HFF-Myc (cell line): ENCODE results near the gene MAPKBP1.

ENCODE experiments used
- DNase-seq: peaks from one replicate; pipeline ENCODE4 v3.0.0-alpha.2; 2011; ENCODE audit warnings: low read depth; ENCODE audit errors: extremely low read depth
- H3K4me3 ChIP-seq: replicated peaks from 2 replicates; pipeline ENCODE4 v1.5.1; 2011; ENCODE audit warnings: low read depth, mild to moderate bottlenecking, control low read depth, low read length
- TF ChIP-seq, protein P1 (sequence below): IDR thresholded peaks from 2 replicates; pipeline ENCODE4 v1.5.1; 2012; ENCODE audit warnings: mild to moderate bottlenecking, low read depth, low read length, control low read depth; ENCODE audit errors: missing control alignments

Gene MAPKBP1

DNA sequence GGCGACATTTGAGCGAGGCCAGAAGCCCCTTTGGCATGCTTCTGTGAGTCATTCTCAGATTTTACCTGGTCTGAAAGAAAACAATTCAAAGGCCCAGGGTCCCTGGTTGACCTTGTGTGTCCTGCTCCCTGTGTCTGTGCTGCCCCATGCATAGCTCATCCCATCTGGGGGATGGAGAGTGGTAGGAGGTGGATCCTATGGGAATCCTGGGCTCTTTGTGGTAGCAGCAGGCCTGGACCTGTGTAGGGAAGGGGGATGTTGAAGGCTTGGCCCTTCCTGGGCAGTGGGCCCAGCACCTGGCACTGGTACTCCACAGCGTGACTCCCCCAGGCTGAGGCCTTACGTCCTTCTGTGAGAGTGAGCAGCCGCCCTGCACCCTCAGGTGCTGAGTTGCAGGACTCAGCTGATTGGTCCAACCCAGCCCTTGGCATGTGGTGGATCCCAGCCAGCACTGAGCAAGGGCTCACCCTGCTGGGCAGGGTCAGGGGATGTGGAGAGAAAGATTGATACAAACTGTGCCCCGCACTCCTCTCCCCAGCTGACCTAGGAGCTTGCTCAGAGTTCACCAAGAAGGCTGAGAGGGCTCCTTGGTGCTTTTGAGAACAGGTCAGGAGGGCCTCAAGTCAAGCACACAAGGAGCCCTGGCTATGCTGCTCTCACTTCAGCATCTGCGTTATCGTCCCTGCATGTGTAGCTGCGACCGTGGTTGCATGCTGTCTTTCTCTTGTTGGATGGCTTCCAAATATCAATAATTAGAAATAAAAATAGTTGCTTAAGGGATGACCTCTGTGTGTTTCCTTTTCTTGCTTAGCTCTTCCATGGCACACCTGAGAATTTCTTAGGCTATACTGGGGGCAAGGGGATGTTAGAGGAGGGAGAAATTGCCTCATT is 32.3 kb downstream of the MAPKBP1 start:
- H3K4me3 ChIP-seq: no peak overlapping the region
- TF ChIP-seq, protein P1, sequence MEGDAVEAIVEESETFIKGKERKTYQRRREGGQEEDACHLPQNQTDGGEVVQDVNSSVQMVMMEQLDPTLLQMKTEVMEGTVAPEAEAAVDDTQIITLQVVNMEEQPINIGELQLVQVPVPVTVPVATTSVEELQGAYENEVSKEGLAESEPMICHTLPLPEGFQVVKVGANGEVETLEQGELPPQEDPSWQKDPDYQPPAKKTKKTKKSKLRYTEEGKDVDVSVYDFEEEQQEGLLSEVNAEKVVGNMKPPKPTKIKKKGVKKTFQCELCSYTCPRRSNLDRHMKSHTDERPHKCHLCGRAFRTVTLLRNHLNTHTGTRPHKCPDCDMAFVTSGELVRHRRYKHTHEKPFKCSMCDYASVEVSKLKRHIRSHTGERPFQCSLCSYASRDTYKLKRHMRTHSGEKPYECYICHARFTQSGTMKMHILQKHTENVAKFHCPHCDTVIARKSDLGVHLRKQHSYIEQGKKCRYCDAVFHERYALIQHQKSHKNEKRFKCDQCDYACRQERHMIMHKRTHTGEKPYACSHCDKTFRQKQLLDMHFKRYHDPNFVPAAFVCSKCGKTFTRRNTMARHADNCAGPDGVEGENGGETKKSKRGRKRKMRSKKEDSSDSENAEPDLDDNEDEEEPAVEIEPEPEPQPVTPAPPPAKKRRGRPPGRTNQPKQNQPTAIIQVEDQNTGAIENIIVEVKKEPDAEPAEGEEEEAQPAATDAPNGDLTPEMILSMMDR: no peak

DNA sequence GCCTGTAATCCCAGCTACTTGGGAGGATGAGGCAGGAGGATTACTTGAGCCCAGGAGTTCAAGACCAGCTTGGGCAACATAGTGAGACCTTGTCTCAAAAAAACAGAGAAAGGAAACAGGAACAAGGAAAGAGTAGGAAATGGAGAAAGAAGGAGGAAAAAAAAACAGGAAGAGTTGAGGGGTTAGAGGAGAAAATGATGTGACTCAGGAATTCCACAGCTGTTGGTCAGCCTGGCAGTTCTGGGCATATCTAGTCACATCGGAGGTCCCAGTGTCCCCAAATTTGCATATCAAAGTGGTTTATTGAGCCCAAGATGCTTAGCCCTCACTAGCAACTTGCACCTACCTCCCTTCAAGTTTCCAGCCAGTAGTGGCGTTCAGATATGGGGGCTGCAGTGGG is 34.8 kb downstream of the MAPKBP1 start:
- DNase-seq: no peak
- TF ChIP-seq, protein P1: no peak
- no peak overlapping the region for H3K4me3 ChIP-seq

More for the DNA sequence above, 32.3 kb downstream of the MAPKBP1 start:
- DNase-seq: no peak

DNA sequence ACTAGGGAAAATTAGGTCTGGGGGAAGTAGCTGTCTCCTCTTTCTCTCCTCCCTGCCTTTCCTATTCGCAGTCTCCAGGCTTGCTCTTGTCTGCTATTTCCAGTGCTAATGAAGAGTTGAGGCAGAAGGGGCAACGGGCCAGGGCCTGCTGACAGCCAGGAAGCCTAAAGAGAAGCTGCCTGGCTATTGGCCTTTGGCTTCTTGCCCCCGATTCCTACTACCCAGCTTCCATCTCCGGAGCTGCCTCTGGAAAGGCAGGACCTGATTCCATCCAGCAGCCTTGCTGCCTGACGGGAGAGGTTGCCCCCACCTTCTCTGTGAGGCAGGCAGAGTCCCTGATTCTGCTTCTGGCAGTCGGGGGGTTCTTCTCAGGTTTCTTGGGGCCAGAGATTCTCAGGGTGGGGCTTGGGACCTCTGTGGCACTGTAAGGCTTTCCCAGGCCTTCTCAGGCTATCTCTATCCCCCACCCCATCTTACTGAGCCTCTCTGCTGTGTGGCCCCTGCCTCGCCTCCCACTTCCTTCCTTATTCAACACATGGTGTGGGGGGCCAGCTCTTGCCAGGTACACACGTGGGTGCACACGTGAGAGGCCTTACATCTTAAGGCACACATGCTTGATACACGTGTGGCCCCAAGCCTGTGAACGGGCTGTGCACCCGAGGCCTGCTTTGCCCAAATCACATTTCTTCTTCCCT is 35.4 kb downstream of the MAPKBP1 start:
- TF ChIP-seq, protein P1: no peak
- DNase-seq: no peak
- H3K4me3 ChIP-seq: no peak overlapping the region

DNA sequence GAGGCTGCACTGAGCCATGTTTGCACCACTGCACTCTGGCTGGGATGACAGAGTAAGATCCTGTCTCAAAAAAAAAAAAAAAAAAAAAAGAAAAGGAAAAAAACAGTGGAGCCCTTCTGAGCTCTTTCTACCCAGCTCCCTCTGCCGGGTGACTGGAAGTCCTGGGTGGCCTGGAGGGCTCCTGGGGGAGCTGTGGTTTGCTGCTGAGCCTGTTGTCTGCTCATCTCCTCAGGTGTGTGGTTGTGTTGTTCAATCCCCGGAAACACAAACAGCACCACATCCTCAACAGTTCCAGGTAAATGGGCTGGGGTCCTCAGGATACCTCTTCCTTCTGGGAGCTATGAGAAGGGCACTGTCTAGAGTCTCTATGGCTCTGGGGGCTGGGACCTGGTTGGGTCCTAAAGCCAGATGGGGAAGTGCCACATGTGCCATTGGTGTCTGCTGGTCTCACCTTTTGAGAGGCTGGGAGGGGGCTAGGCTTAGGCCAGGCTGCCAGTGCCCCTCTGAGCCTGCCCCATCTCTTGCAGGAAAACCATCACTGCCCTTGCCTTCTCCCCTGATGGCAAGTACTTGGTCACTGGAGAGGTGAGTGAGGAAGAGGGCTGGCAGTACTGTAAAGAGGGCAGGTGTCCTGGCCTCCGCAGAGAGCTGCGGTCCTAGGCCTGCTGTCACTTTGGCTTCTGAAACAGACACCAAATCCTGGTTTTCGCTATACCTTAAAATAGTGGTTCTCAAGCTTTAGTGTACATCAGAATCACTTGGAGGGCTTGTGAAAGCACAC is 36.6 kb downstream of the MAPKBP1 start:
- DNase-seq: no peak
- TF ChIP-seq, protein P1: no peak
- H3K4me3 ChIP-seq: no peak overlapping the region

DNA sequence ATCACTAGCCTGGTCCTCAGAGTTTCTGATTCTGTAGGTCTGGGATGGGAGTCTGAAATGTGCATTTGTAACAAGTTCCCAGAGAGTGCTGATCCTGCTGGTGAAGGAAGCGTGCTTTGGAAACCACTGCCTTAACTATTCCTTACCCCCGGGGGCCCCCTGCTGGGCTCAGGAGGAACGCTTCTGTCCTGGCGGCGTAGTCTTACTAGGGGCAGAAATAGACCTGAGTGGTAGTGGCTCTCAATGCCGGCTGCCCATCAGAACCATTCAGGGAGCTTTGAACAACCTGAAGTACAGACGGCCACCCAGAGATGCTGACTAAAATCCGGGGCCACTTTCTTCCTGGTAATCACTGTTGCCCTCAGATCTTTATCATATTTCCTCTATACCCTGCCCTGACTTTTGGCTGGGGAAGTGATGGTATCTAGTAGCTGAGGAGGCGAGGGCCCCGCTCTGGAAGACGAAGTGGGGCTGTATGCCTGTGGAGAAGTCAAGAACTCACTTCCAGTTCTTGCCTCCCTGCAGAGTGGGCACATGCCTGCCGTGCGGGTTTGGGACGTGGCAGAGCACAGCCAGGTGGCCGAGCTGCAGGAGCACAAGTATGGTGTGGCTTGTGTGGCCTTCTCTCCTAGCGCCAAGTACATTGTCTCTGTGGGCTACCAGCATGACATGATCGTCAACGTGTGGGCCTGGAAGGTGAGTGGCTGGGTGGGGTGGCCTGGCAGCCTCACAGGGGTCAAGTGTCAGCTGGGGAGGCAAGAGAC is 37.3 kb downstream of the MAPKBP1 start:
- no peak overlapping the region for H3K4me3 ChIP-seq
- TF ChIP-seq, protein P1: peak; percentile 93
- DNase-seq: peak; percentile 69

DNA sequence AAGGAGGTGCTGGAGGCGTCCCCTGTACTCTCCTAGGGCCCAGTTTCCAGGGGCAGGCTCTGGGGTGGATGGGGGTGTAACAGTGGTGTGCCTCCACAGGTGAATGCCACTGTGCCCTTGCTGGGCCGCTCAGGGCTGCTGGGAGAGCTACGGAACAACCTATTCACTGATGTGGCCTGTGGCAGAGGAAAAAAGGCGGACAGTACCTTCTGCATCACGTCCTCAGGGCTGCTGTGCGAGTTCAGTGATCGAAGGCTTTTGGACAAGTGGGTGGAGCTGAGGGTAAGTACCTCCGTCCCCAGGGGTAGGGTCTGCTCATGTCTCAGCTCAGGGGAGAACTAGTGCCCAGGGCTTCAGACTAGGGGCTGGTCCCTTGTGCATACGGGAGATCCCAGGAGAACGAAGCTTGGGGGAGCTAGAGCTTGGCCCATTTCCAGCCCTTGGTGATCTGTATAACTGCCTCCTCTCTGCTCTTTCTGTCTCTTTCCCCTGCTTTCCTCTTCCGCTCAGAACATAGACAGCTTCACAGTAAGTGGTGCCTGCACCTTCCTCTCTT is 38.6 kb downstream of the MAPKBP1 start:
- no peak for DNase-seq
- TF ChIP-seq, protein P1: no peak
- no peak overlapping the region for H3K4me3 ChIP-seq
